RPMI7951 (cell line): Measurements from ENCODE around the gene MRPL44. TPM values are rescaled to one million over a fixed set of nuclear protein-coding genes. Genes with fewer than 3 reads are reported as not detected.

Source experiments
- DNase-seq: peaks from one replicate; pipeline ENCODE4 v3.0.0-alpha.2; 2012; ENCODE audit warnings: low read depth
- total RNA-seq: library from RNA; depleted of rRNA; stranded (reverse); fragments of >200 nt; shearing (Covaris generic); gene quantifications from 2 replicates; pipeline ENCODE4 v1.2.3, GENCODE V29; 2014

The MRPL44 gene
- total RNA-seq, 1 experiment from 2014 or later, result 40.9 TPM

- no peak for DNase-seq
Measured at GRCh38 chr2:223936862-223937326, 20.4 kb upstream of the MRPL44 start.

GRCh38 chr2:223937535-223937934 lies 19.7 kb upstream of the MRPL44 start:
- no peak for DNase-seq

GRCh38 chr2:223939438-223939837 lies 17.8 kb upstream of the MRPL44 start:
- peak; percentile 47 for DNase-seq

- DNase-seq, result peak; percentile 84
Measured at GRCh38 chr2:223941579-223942277, 15.5 kb upstream of the MRPL44 start.

- DNase-seq, result no peak
Measured at GRCh38 chr2:223943135-223943534, 14.1 kb upstream of the MRPL44 start.

DNA sequence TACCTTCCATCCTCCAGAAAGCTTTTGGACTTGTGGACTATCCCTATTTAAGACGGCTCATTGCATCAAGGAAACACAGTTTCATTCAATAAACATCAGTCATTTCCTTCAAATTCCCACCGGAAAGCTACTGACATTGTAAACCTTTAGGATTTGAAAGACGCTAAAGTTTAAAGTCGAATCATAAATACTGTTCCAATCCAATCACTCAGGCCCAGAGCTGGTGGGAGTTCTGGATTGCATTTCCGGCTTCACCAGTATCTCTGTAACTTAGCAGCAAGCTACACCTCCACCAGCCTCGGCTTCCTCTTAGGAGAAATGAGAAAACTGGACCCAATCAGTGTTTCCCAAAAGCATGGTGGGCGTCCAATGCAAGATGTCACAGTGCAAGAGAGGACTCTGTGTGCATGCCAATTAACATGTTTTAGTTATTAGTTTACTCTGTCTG lies 13.7 kb upstream of the MRPL44 start:
- DNase-seq, result peak; percentile 49

- peak; percentile 26 for DNase-seq
Measured at GRCh38 chr2:223944166-223944702, 13.0 kb upstream of the MRPL44 start.

GRCh38 chr2:223944703-223945531 lies 12.3 kb upstream of the MRPL44 start, which contains the start of gene WDFY1:
Gene WDFY1 (minus strand): TSS chr2:223945335. CDS start chr2:223945284, 51 bp downstream.
- peak; percentile 87 for DNase-seq

GRCh38 chr2:223945755-223946154 lies 11.5 kb upstream of the MRPL44 start:
- no peak for DNase-seq

DNA sequence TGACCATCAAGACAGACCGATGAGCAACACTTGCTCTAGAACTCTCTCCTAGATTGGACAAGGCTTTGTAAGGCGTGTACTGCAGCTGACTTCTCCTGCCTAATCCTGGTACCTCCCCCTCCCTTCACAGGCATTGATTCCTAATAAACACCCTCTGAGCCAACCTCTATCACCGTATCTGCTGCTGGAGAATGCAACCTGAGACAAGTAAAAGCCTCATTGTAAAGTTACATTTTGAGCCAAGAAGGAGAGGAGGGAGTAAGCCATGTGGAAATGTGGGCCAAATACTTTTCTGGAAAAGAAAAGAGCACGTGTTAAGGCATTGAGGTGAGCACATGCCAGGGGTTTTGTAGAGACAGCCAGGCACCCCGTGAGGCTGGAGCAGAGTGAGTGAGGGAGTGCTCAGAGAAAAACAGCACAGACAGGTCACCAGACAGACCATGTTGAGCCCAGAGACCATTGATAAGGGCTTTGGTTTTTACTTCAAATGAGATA lies 9.5 kb upstream of the MRPL44 start:
- DNase-seq, result no peak

- DNase-seq, result no peak
Measured at GRCh38 chr2:223949241-223949840, 7.9 kb upstream of the MRPL44 start.

GRCh38 chr2:223950448-223951347 lies 6.6 kb upstream of the MRPL44 start:
- no peak for DNase-seq

GRCh38 chr2:223952280-223952968 lies 4.8 kb upstream of the MRPL44 start:
- no peak for DNase-seq

DNA sequence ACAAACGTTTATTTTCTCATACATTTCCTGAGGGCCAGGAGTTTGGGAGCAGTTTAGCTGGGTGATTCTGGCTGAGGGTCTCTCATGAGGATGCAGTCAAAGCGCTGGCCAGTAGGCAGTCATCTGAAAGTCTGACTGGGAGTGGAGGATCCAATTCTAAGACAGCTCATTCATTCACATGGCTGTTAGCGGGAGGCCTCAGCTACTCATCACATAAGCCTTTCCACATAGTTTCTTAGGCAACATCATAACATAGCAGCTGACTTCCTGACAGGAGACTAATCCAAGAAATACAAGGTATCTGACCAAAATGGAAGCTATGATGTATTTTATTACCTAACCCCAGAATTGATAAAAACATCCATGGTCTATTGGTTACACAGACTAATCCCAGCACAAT lies 2.9 kb upstream of the MRPL44 start:
- DNase-seq, result peak; percentile 59

- no peak for DNase-seq
Measured at GRCh38 chr2:223956300-223956699, 963 bp upstream of the MRPL44 start.

GRCh38 chr2:223959688-223960087 lies 2.4 kb downstream of the MRPL44 start:
- peak; percentile 20 for DNase-seq

DNA sequence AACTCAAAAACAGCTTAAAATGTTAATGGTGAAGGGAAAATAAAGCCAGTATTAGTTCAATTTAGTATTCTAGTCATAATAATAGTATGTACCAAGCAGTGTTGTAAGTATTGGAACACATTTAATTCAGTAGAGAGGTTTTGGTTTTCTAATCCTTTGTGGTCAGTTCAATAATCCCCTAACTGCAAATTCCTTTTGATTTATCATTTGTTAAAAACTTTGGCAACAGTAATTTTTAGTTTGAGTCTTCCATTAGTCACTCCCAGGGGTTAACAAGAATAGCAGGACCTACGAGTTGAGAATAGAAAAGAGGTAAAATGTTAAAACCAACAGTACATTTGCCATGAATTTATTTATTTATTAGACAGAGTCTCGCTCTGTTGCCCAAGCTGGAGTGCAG lies 10.7 kb downstream of the MRPL44 start:
- no peak for DNase-seq

DNA sequence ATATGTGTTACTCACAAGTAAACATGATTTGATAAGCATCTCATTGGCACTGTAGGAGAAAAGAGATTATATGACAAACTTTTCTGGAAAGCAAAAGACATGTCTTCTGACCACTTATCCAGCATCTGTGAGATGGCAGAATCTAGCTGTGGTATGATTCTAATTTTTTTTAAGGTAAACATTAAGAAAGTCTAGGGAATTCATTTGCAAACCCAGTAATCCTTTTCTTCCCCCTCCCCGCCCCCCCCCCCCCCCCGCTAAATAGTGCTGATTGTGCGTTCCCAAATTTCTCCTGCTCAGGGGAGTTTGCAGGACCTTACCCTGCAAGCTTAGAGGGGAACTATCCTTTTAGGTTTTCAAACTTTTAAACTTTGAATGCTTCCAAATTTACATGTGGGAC lies 12.1 kb downstream of the MRPL44 start:
- DNase-seq, result no peak

DNA sequence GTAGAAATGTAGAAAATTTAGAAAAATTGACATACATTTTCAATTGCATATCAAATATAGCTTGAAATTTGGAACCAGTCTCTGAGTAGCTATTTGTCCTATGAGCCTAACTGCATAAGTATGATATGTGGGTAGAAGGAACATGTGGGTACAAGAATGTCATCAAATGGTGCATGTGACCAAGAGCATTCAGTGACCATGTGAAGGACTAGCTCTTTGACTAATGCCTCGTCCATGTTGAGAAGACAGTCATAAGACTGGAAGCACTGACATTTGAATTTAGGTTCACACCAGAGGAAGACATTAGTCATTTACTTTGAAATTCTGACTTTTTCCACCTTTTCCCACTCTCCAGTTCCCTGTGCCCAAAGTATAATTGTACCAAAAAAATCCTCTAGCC lies 12.6 kb downstream of the MRPL44 start:
- DNase-seq, result no peak
